HEK293 (cell line): ENCODE measurements around the gene OR13J1.

Experiments
- GFI1B ChIP-seq: fragments of 450-650 bp; formaldehyde crosslinking; IDR thresholded peaks from 2 replicates; pipeline ENCODE4 v1.5.1; 2016; ENCODE audit warnings: missing biosample characterization, missing genetic modification characterization
- GLI4 ChIP-seq: fragments of 450-650 bp; formaldehyde crosslinking; IDR thresholded peaks from 2 replicates; pipeline ENCODE4 v1.5.1; 2016; ENCODE audit warnings: missing biosample characterization, missing genetic modification characterization
- KLF9 ChIP-seq: fragments of 450-650 bp; formaldehyde crosslinking; IDR thresholded peaks from 2 replicates; pipeline ENCODE4 v1.5.1; 2016; ENCODE audit warnings: missing biosample characterization, missing genetic modification characterization, low read depth
- MYNN ChIP-seq: fragments of 450-650 bp; formaldehyde crosslinking; IDR thresholded peaks from 2 replicates; pipeline ENCODE4 v1.5.1; 2016; ENCODE audit warnings: missing biosample characterization, missing genetic modification characterization, borderline replicate concordance
- YY1 ChIP-seq: fragments of 450-650 bp; formaldehyde crosslinking; IDR thresholded peaks from 2 replicates; pipeline ENCODE4 v1.5.1; 2018; ENCODE audit warnings: missing biosample characterization, missing genetic modification characterization
- ZNF350 ChIP-seq: fragments of 450-650 bp; formaldehyde crosslinking; IDR thresholded peaks from 2 replicates; pipeline ENCODE4 v1.5.0; 2017; ENCODE audit warnings: missing biosample characterization, mild to moderate bottlenecking, missing genetic modification characterization
- ZNF501 ChIP-seq: fragments of 450-650 bp; formaldehyde crosslinking; IDR thresholded peaks from 2 replicates; pipeline ENCODE4 v1.5.1; 2016; ENCODE audit warnings: missing biosample characterization, missing genetic modification characterization
- ZNF658 ChIP-seq: fragments of 450-650 bp; formaldehyde crosslinking; IDR thresholded peaks from 2 replicates; pipeline ENCODE4; 2016; ENCODE audit warnings: missing biosample characterization, missing genetic modification characterization
- ZNF707 ChIP-seq: fragments of 450-650 bp; formaldehyde crosslinking; IDR thresholded peaks from 2 replicates; pipeline ENCODE4 v1.5.1; 2016; ENCODE audit warnings: missing biosample characterization, missing genetic modification characterization
- ZNF785 ChIP-seq: fragments of 450-650 bp; formaldehyde crosslinking; IDR thresholded peaks from 2 replicates; pipeline ENCODE4 v1.5.1; 2016; ENCODE audit warnings: missing biosample characterization, missing genetic modification characterization
- TF ChIP-seq, protein P1 (sequence below): fragments of 450-650 bp; formaldehyde crosslinking; IDR thresholded peaks from 2 replicates; pipeline ENCODE4 v1.5.1; 2016; ENCODE audit warnings: missing biosample characterization, missing genetic modification characterization

DNA sequence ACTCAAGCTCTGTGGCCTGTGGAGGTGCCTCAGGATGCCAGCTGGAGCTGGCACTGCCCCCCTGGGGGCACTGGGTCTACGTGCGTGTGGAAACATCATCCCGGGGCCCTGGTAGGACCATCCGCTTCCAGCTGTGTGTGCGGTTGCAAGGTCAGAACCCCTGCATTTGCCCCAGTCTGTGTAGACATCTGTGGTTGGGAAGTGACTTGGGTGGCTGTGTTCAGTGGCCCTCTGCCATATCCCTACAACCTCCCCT lies 28.6 kb downstream of the OR13J1 start:
- TF ChIP-seq ZNF501 (no peak), ZNF658 (tag by site-specific recombination) (no peak), ZNF785 (tag by site-specific recombination) (no peak), ZNF350 (tag by site-specific recombination) (no peak), MYNN (tag by site-specific recombination) (no peak), GLI4 (tag by site-specific recombination) (no peak), GFI1B (no peak), KLF9 (tag by site-specific recombination) (no peak), ZNF707 (tag by site-specific recombination) (no peak), YY1 (tag by site-specific recombination) (no peak)
- TF ChIP-seq, protein P1, sequence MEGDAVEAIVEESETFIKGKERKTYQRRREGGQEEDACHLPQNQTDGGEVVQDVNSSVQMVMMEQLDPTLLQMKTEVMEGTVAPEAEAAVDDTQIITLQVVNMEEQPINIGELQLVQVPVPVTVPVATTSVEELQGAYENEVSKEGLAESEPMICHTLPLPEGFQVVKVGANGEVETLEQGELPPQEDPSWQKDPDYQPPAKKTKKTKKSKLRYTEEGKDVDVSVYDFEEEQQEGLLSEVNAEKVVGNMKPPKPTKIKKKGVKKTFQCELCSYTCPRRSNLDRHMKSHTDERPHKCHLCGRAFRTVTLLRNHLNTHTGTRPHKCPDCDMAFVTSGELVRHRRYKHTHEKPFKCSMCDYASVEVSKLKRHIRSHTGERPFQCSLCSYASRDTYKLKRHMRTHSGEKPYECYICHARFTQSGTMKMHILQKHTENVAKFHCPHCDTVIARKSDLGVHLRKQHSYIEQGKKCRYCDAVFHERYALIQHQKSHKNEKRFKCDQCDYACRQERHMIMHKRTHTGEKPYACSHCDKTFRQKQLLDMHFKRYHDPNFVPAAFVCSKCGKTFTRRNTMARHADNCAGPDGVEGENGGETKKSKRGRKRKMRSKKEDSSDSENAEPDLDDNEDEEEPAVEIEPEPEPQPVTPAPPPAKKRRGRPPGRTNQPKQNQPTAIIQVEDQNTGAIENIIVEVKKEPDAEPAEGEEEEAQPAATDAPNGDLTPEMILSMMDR (tag by site-specific recombination) = no peak
